HL-60 (cell line): ENCODE measurements around the gene SLC25A11.
A peak's percentile ranks its signal among the peaks of the same experiment; 100 is the strongest.

Experiments
- DNase-seq, 2 experiments: peaks; one replicate each; pipeline ENCODE4 v3.0.0-alpha.2; 2010 to 2020; ENCODE audit warnings: low read depth in 1 of 2, low spot score in 1 of 2
- H3K27ac ChIP-seq: fragments of 250-450 bp; sonication (Bioruptor Pico); replicated peaks from 2 replicates; pipeline ENCODE4 v1.5.1; 2020; ENCODE audit warnings: mild to moderate bottlenecking, moderate library complexity
- H3K27me3 ChIP-seq: fragments of 250-450 bp; sonication (Bioruptor Pico); 2 replicates; pipeline ENCODE4 v1.5.1; 2021; ENCODE audit warnings: mild to moderate bottlenecking, moderate library complexity; ENCODE audit not compliant: insufficient read depth, poor library complexity, severe bottlenecking
- H3K4me3 ChIP-seq: replicated peaks from 2 replicates; pipeline ENCODE4 v1.5.1; 2011; ENCODE audit warnings: mild to moderate bottlenecking, control low read depth, low read length; ENCODE audit not compliant: insufficient read depth
- GABPA ChIP-seq: IDR thresholded peaks from 2 replicates; pipeline ENCODE4 v1.6.1; 2012; ENCODE audit warnings: low read depth
- POLR2AphosphoS5 ChIP-seq: IDR thresholded peaks from 2 replicates; pipeline ENCODE4 v1.6.1; 2012; ENCODE audit warnings: low read depth
- SPI1 ChIP-seq: IDR thresholded peaks from 2 replicates; pipeline ENCODE4 v1.6.1; 2012; ENCODE audit warnings: low read depth, mild to moderate bottlenecking, borderline replicate concordance
- TF ChIP-seq, protein P1 (sequence below): IDR thresholded peaks from 2 replicates; pipeline ENCODE4 v1.6.1; 2012; ENCODE audit warnings: low read depth; ENCODE audit not compliant: insufficient replicate concordance
- TF ChIP-seq, protein P2 (sequence below): IDR thresholded peaks from one replicate; pipeline ENCODE4 v1.5.1; 2011; ENCODE audit warnings: low read length, control low read depth, inconsistent platforms; ENCODE audit not compliant: insufficient read depth

The SLC25A11 gene

DNA sequence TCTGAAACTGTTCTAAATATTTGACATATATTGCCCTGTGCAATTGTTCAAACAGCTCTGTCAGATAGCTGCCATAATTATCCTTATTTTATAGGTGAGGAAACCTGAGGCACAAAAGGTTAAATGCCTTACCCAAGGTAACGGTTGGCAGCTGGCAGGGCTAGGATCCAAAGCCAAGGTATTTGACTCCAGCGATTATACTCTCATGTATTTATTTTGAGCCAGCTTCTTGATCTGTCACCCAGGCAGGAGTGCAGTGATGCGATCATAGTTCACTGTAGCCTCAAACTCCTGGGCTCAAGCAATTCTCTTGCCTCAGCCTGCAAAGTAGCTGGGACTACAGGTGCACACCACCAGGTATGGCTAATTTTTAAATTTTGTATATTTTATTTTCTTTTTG, 18.3 kb upstream of the SLC25A11 start:
- no peak for DNase-seq
- TF ChIP-seq, protein P1, sequence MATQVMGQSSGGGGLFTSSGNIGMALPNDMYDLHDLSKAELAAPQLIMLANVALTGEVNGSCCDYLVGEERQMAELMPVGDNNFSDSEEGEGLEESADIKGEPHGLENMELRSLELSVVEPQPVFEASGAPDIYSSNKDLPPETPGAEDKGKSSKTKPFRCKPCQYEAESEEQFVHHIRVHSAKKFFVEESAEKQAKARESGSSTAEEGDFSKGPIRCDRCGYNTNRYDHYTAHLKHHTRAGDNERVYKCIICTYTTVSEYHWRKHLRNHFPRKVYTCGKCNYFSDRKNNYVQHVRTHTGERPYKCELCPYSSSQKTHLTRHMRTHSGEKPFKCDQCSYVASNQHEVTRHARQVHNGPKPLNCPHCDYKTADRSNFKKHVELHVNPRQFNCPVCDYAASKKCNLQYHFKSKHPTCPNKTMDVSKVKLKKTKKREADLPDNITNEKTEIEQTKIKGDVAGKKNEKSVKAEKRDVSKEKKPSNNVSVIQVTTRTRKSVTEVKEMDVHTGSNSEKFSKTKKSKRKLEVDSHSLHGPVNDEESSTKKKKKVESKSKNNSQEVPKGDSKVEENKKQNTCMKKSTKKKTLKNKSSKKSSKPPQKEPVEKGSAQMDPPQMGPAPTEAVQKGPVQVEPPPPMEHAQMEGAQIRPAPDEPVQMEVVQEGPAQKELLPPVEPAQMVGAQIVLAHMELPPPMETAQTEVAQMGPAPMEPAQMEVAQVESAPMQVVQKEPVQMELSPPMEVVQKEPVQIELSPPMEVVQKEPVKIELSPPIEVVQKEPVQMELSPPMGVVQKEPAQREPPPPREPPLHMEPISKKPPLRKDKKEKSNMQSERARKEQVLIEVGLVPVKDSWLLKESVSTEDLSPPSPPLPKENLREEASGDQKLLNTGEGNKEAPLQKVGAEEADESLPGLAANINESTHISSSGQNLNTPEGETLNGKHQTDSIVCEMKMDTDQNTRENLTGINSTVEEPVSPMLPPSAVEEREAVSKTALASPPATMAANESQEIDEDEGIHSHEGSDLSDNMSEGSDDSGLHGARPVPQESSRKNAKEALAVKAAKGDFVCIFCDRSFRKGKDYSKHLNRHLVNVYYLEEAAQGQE, result no peak
- TF ChIP-seq, protein P2, sequence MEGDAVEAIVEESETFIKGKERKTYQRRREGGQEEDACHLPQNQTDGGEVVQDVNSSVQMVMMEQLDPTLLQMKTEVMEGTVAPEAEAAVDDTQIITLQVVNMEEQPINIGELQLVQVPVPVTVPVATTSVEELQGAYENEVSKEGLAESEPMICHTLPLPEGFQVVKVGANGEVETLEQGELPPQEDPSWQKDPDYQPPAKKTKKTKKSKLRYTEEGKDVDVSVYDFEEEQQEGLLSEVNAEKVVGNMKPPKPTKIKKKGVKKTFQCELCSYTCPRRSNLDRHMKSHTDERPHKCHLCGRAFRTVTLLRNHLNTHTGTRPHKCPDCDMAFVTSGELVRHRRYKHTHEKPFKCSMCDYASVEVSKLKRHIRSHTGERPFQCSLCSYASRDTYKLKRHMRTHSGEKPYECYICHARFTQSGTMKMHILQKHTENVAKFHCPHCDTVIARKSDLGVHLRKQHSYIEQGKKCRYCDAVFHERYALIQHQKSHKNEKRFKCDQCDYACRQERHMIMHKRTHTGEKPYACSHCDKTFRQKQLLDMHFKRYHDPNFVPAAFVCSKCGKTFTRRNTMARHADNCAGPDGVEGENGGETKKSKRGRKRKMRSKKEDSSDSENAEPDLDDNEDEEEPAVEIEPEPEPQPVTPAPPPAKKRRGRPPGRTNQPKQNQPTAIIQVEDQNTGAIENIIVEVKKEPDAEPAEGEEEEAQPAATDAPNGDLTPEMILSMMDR, result no peak
- TF ChIP-seq POLR2AphosphoS5 (no peak), GABPA (no peak), SPI1 (no peak)
- no peaks in the 10 kb centered on the region for H3K27me3 ChIP-seq
- H3K27ac ChIP-seq, result no peak overlapping the region
- H3K4me3 ChIP-seq, result no peak overlapping the region

DNA sequence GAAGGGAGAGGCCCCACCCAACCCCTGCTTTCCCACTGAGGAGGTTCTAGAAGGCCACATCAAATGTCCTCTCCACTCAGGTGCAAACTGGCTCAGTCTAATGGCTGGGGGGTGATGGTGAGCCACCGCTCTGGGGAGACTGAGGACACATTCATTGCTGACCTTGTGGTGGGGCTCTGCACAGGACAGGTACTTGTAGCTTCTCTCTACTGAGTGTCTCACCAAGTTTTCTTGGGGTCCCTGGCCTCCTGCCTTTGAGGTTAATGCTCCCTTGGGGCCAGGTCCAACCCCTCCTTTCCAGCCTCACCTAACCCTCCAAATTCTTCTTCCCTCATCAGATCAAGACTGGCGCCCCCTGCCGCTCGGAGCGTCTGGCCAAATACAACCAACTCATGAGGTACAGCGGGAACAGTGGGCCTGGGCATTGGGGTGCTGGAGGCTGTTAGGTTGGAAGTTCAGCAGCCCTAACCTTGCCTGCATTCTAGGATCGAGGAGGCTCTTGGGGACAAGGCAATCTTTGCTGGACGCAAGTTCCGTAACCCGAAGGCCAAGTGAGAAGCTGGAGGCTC, 16.7 kb upstream of the SLC25A11 start:
- TF ChIP-seq POLR2AphosphoS5 (no peak), GABPA (no peak), SPI1 (no peak)
- TF ChIP-seq, protein P2, result no peak
- TF ChIP-seq, protein P1, result no peak

DNA sequence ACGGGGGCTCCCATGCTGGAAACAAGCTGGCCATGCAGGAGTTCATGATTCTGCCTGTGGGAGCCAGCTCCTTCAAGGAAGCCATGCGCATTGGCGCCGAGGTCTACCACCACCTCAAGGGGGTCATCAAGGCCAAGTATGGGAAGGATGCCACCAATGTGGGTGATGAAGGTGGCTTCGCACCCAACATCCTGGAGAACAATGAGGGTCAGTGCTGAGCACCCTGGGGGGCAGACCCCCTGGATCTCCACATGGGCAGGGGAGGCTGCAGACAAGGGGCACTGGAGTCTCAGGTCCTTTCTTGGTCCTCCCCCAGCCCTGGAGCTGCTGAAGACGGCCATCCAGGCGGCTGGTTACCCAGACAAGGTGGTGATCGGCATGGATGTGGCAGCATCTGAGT, 15.2 kb upstream of the SLC25A11 start:
- no peak for DNase-seq
- H3K4me3 ChIP-seq, result no peak overlapping the region
- TF ChIP-seq GABPA (no peak), POLR2AphosphoS5 (no peak), SPI1 (no peak)
- TF ChIP-seq, protein P2, result no peak
- TF ChIP-seq, protein P1, result no peak
- H3K27ac ChIP-seq, result no peak overlapping the region
- no peaks in the 10 kb centered on the region for H3K27me3 ChIP-seq

More for the DNA sequence above, 16.7 kb upstream of the SLC25A11 start:
- no peak overlapping the region for H3K4me3 ChIP-seq
- H3K27me3 ChIP-seq, result no peaks in the 10 kb centered on the region
- peak in 1 of 2 experiments; percentile 23 for DNase-seq
- H3K27ac ChIP-seq, result no peak overlapping the region
